Mucosa of descending colon (tissue), 3 donors: ENCODE results near the gene FAM234B. TPM values are rescaled to one million over a fixed set of nuclear protein-coding genes. Genes with fewer than 3 reads are reported as not detected.
"Not testable (repeated sequence)": the region's sequence is repeated elsewhere in the genome, so short reads cannot be mapped to it uniquely, and the experiment has no call there.

Experiments
- ATAC-seq: fragments of 200-7000 bp; cut with Tn5 transposase; one replicate; pipeline ENCODE4 v1.9.1; 2020; ENCODE audit warnings: mild to moderate bottlenecking, moderate library complexity
- DNase-seq, 3 donors: peaks; one replicate each; pipeline ENCODE4 v3.0.0-alpha.2; 2020
- H3K36me3 ChIP-seq: fragments of 200-600 bp; one replicate; pipeline ENCODE4 v1.8.0; 2021; ENCODE audit warnings: low read depth, mild to moderate bottlenecking
- H3K4me1 ChIP-seq: fragments of 200-600 bp; one replicate; pipeline ENCODE4 v1.8.0; 2021; ENCODE audit warnings: low read depth, mild to moderate bottlenecking
- H3K4me3 ChIP-seq: fragments of 200-600 bp; one replicate; pipeline ENCODE4 v1.8.0; 2021; ENCODE audit warnings: mild to moderate bottlenecking
- H3K9me3 ChIP-seq: fragments of 200-600 bp; one replicate; pipeline ENCODE4 v1.8.0; 2021; ENCODE audit warnings: mild to moderate bottlenecking
- CTCF ChIP-seq: fragments of 200-600 bp; IDR thresholded peaks from one replicate; pipeline ENCODE4 v1.8.0; 2022; ENCODE audit warnings: antibody characterized with exemption, mild to moderate bottlenecking
- intact Hi-C, 2 donors: fragments of 100-400 bp; cut with DNase I in 1 of 2; cut with micrococcal nuclease in 1 of 2; formaldehyde crosslinking; loops; one replicate each; pipeline versions ENCODE4 v1.11.0 to v1.11.1; 2022; cut with DNase I, micrococcal nuclease
- total RNA-seq, 3 donors: library from RNA; stranded (reverse); fragmentation: NEBNext Ultra II Directional in 2 of 3; extraction: Animal tissue kit (Norgen Biotek cat#: 25700) in 2 of 3; gene quantifications; one replicate each; pipeline versions ENCODE4 v1.2.1 to v1.2.4, GENCODE V29; 2021 to 2023
- donor health status: DM: no; HTN: no; CAD: no; lungs with moderate emphysema.
- donor health status: DM: no; HTN: no; CAD: no.
- donor health status: DM: no; HTN: yes; CAD: no.

The FAM234B gene
- total RNA-seq, 3 donors from 2014 or later: 1.4 to 3.4 (median 1.9) TPM

- Histone ChIP-seq H3K36me3 (no peaks in the 10 kb centered on the region), H3K4me3 (no peak overlapping the region), H3K4me1 (peaks cover 3% of the 10 kb centered on the region), H3K9me3 (no peaks in the 10 kb centered on the region)
- DNase-seq (no peak), ATAC-seq (peak; percentile 55)
- TF ChIP-seq CTCF: no peak
- intact Hi-C loops: no loop called here
Observed at GRCh38 chr12:13079440-13079906, 35.3 kb downstream of the FAM234B start.

GRCh38 chr12:13080266-13080665 is 36.1 kb downstream of the FAM234B start:
- H3K4me3 ChIP-seq: no peak overlapping the region
- H3K9me3 ChIP-seq: no peaks in the 10 kb centered on the region
- peaks cover 3% of the 10 kb centered on the region for H3K4me1 ChIP-seq
- H3K36me3 ChIP-seq: no peaks in the 10 kb centered on the region
- no peak for ATAC-seq
- DNase-seq: no peak
- intact Hi-C loops: no loop called here
- TF ChIP-seq CTCF: no peak

- Histone ChIP-seq H3K36me3 (no peaks in the 10 kb centered on the region), H3K4me3 (no peak overlapping the region), H3K4me1 (peaks cover 3% of the 10 kb centered on the region), H3K9me3 (no peaks in the 10 kb centered on the region)
- no peak for ATAC-seq
- intact Hi-C loops: no loop called here
- no peak for DNase-seq
- TF ChIP-seq CTCF: no peak
Observed at GRCh38 chr12:13082861-13083260, 38.7 kb downstream of the FAM234B start.

- ATAC-seq, H3K4me1 ChIP-seq, H3K9me3 ChIP-seq, intact Hi-C loops, H3K36me3 ChIP-seq, H3K4me3 ChIP-seq, DNase-seq: not testable (repeated sequence)
Observed at GRCh38 chr12:13083638-13084037, 39.5 kb downstream of the FAM234B start.

- DNase-seq (no peak), ATAC-seq (no peak)
- Histone ChIP-seq H3K4me3 (no peak overlapping the region), H3K36me3 (no peaks in the 10 kb centered on the region), H3K9me3 (no peaks in the 10 kb centered on the region), H3K4me1 (no peaks in the 10 kb centered on the region)
- TF ChIP-seq CTCF: no peak
- intact Hi-C loops: no loop called here
Observed at GRCh38 chr12:13084898-13085640, 40.9 kb downstream of the FAM234B start.

GRCh38 chr12:13085968-13086686 is 41.9 kb downstream of the FAM234B start:
- Histone ChIP-seq H3K4me3 (no peak overlapping the region), H3K9me3 (no peaks in the 10 kb centered on the region), H3K36me3 (no peaks in the 10 kb centered on the region), H3K4me1 (no peaks in the 10 kb centered on the region)
- ATAC-seq (no peak), DNase-seq (no peak)
- intact Hi-C loops: no loop called here
- no peak for TF ChIP-seq CTCF
